ENCODE measurements around the gene PLEKHH1. TPM values are rescaled to one million over a fixed set of nuclear protein-coding genes. Genes with fewer than 3 reads are reported as not detected.

Gene PLEKHH1
- total RNA-seq, 1 experiment from 2014 or later: 35.3 TPM

GRCh38 chr14:67564236-67564635 is 31.1 kb downstream of the PLEKHH1 start:
- no peaks in the 10 kb centered on the region for H3K9me3 Mint-ChIP-seq
- Histone ChIP-seq H2AK5ac (ENCODE audit: insufficient read length, low read length) (no peak overlapping the region), H4K8ac (replicated peaks; ENCODE audit: insufficient read length, low read depth, low read length) (no peak overlapping the region), H3K4ac (ENCODE audit: low read depth, low read length) (no peak overlapping the region), H2AFZ (ENCODE audit: low read length) (no peak overlapping the region), H3K27ac (ENCODE audit: insufficient read length, low read depth, low read length) (no peak overlapping the region), H4K20me1 (ENCODE audit: control insufficient read depth, insufficient read depth, insufficient read length) (no peaks in the 10 kb centered on the region), H2BK15ac (ENCODE audit: low read depth, low read length) (no peak overlapping the region), H3K27me3 (ENCODE audit: insufficient read depth, low read length) (no peaks in the 10 kb centered on the region), H3K23me2 (ENCODE audit: insufficient read length, low read depth, low read length, poor library complexity, severe bottlenecking) (no peaks in the 10 kb centered on the region), H3K9me3 (ENCODE audit: control insufficient read depth, low read depth, low read length) (no peaks in the 10 kb centered on the region), H2BK5ac (ENCODE audit: insufficient read length, low read length) (no peak overlapping the region), H3K56ac (ENCODE audit: insufficient read length, low read depth, low read length) (no peak overlapping the region), H2BK120ac (ENCODE audit: low read depth, low read length, poor library complexity, severe bottlenecking) (no peak overlapping the region), H3K18ac (ENCODE audit: insufficient read length, low read depth, low read length) (no peak overlapping the region), H3K9ac (ENCODE audit: extremely low read depth, insufficient read length, low read length) (no peak overlapping the region), H4K91ac (ENCODE audit: insufficient read length, low read depth, low read length) (no peak overlapping the region), H3K79me1 (ENCODE audit: insufficient read depth, low read depth, low read length, poor library complexity, severe bottlenecking) (no peaks in the 10 kb centered on the region), H3K14ac (ENCODE audit: insufficient read depth, low read length) (no peak overlapping the region), H2BK20ac (ENCODE audit: low read depth, low read length, poor library complexity, severe bottlenecking) (no peak overlapping the region), H4K5ac (ENCODE audit: insufficient read length, low read depth, low read length) (no peak overlapping the region), H3K23ac (ENCODE audit: insufficient read length, low read depth, low read length) (no peak overlapping the region), H3K4me2 (ENCODE audit: insufficient read depth, insufficient read length, low read length) (no peak overlapping the region), H3T11ph (ENCODE audit: low read length) (no peak overlapping the region), H3K79me2 (ENCODE audit: insufficient read depth, low read length) (no peaks in the 10 kb centered on the region), H3K4me1 (ENCODE audit: insufficient read depth, low read length) (peaks cover 3% of the 10 kb centered on the region; the same call in 1 of the 2 replicates), H2BK12ac (ENCODE audit: insufficient read length, low read depth, low read length) (no peak overlapping the region)
- TF ChIP-seq CTCF (conservative IDR thresholded peaks at IDR 0.05): no peak
- no peak overlapping the region for H3K4me3 Mint-ChIP-seq
- no CpG with 5 or more reads among the region's 5 CpGs for WGBS (ENCODE audit: extremely low coverage, insufficient read length, low lambda C conversion rate)
- H3K4me1 Mint-ChIP-seq: peaks cover 22 to 28% of the 10 kb centered on the region in 2 experiments
- no peak for DNase-seq
- H3K27me3 Mint-ChIP-seq (ENCODE audit: low read depth): no peaks in the 10 kb centered on the region
- peaks cover 4 to 40% (median 21%) of the 10 kb centered on the region in 3 experiments for H3K36me3 Mint-ChIP-seq (ENCODE audit: insufficient read depth in 1 of 3, low read depth in 3 of 3)
- H3K27ac Mint-ChIP-seq: peak overlapping the region in 1 of 3 experiments; percentile 54; a peak in 2 of 7 replicates

Measured in H9 (cell line).